Stimulated activated CD4-positive, alpha-beta T cell treated with anti-CD3 and anti-CD28 coated beads, TNF-alpha, amount 100 ng/mL, for 4 hours (primary cell): ENCODE results near the gene GRM7.

Experiments
- DNase-seq, 3 experiments: peaks; one replicate each; pipeline ENCODE4 v3.0.0-alpha.2; 2020; ENCODE audit warnings: low read depth in 3 of 3

The GRM7 gene

GRCh38 chr3:7241584-7242302 is 380.8 kb downstream of the GRM7 start:
- DNase-seq, result no peak

- no peak for DNase-seq
These were observed 381.4 kb downstream of the GRM7 start for GRCh38 chr3:7242303-7242635.

DNA sequence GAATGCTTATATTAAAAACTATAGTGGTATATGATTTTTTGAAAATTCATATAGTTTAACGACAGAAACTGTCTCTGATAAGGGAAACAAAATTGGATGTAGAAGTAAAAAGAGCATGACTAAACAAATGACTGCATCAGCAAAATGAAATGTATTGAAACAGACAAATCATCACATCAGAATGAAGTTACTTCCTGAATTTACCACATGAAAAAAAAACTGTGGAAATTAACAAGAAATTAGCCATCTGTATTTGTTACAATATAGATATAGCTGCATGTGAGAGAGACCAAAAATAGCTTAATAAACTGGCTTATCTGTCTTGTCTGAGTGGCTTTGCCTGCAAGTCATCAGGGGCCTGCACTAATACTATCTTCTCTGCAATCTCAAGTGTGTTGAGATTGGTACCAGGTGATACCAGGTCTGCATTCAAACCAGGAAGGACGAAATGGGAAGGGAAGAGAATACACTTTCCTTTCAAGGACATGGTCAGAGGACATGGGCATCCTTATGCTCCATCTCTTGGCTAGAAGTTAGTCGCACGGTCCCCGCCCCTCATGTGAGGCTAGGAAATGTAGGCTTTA is 388.7 kb downstream of the GRM7 start:
- no peak for DNase-seq

DNA sequence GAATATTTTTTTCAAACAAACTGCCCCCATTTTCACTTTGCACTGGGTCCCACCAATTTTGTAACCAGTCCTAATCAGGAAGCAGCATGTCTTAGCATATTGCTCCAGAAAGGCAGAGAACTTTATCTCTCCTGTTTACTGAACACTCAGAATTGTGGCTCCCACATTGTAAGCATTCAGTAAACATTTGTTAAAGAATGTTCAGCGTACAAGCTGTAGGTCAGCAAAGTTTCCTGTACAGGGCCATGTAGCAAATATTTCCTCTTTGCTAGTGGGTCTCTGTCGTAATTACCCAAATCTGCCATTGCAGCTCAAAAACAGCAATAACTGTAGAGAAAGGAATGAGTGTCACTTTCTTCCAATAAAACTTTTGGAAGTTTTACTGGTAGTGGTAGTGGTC is 393.3 kb downstream of the GRM7 start:
- no peak for DNase-seq

- DNase-seq, result no peak
These were observed 400.1 kb downstream of the GRM7 start for GRCh38 chr3:7260975-7261374.

DNA sequence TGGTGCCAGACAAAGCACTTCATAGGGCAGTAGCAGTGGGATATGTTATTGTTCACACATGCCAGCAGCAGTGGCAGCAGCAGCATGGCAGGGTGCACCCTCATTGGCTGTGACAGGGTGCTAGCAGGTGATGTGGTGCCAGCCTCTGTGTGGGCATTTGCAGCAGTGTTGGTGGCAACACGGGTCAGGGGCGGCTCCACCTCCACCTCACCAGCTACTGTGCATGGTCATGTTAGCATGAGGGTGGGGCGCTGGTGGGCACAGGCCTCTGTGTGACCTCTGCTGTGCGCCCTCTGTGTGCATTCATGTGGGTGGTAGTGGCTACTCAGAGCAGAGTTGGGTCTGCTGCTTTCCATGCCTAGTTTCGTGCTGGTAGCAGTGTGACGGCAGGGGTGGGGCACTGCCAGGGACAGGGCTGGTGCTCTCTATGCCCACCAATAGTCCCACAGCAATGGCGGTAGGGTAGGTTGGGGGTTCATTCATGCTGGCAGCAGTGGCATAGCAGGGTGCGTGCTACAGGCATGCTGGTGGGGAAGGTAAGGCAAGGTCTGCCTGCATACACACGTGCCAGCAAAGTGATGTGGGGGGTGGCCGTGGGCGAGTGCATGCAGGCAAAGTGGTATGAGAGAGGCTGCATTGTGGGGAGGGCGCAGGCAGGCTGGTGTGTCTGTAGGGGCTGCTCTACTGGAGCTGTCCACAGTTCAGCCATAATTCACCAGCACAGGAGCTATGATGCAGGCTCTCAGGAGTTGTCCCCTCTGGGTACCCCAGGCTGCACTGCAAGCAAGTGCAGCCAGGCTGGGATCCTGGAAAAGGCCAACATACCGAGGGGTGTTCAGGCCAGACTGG is 402.7 kb downstream of the GRM7 start:
- no peak for DNase-seq

- no peak for DNase-seq
These were observed 403.2 kb downstream of the GRM7 start for GRCh38 chr3:7264196-7264526.

GRCh38 chr3:7265736-7266135 is 404.8 kb downstream of the GRM7 start:
- DNase-seq, result no peak

DNA sequence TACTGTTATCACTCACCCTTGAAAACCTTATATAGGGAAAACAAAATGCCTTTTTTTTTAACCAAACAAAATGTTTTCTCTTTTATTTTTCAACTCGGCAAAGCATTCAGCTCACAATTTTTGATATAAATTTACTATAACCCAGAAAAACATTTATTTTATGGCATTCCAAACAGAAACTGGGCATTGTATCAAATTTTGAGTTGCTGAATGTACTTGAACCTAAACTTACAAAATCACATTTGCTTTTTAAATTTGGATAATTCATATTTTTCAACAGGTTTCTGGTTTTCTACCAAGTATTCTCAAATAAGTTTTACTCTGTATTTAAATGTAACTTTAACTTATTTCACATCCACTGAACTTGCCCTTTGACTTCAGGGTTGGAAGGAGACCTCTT is 405.6 kb downstream of the GRM7 start:
- no peak for DNase-seq

DNA sequence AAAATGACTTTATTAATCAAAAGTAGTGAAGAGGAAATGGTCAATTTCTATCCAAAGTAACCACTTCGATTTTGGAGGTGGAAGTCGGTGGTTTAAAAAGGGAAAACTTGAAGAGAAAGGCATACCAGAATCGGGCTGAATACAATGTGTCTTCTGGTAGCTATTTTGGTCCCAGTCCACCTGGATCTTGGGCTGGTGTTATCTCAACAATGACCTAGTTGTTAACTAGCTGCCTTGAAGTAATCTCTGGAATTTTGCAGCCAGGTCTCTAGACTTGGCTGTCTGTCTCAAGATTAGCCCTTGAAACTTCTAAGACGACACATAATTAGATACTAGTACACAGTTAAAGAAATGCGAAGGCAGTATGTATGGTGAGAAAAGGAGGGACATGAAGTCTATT is 409.8 kb downstream of the GRM7 start:
- no peak for DNase-seq

- no peak for DNase-seq
These were observed 410.7 kb downstream of the GRM7 start for GRCh38 chr3:7271631-7272030.

GRCh38 chr3:7272203-7272602 is 411.3 kb downstream of the GRM7 start:
- DNase-seq, result no peak

GRCh38 chr3:7275396-7275795 is 414.5 kb downstream of the GRM7 start:
- DNase-seq, result no peak

GRCh38 chr3:7280318-7280717 is 419.4 kb downstream of the GRM7 start:
- DNase-seq, result no peak

DNA sequence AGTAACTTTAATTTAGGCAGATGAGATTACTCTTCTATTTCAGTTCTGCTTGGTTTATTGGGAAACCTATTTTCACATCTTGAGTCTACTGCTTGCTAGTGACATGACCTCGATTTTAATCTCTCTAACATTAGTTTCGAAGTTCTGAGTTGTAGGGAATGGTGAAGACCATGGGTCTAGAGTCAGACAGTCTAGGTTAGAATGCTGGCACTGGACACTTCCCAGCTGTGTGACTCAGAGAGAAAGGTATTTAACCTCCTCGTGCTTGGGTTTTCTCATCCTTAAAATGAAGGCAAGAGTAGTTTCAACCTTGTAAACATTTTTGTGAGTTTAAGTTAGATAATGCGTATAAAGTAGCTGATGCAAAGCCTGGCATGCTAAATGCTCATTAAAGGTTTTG is 422.1 kb downstream of the GRM7 start:
- DNase-seq, result no peak

GRCh38 chr3:7285505-7285904 is 424.6 kb downstream of the GRM7 start:
- DNase-seq, result no peak

DNA sequence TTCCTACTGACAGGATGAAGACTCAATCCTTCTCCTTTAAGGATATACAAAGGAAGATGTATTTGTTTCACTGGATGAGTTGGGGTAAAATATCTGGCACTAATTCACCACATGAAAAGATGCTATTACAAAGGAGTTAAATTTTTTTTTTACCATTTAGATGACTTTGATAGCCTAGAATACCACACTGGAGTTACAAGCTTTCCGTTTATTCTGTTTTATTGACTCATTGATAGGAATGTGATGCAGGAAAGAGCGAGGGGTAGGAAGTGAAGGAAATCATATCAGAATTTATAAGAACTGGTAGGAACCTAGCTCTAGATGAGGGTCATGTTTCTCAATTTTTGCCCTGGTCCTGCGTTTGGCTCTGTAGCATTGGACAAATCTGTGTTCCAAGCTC is 427.2 kb downstream of the GRM7 start:
- DNase-seq, result no peak

DNA sequence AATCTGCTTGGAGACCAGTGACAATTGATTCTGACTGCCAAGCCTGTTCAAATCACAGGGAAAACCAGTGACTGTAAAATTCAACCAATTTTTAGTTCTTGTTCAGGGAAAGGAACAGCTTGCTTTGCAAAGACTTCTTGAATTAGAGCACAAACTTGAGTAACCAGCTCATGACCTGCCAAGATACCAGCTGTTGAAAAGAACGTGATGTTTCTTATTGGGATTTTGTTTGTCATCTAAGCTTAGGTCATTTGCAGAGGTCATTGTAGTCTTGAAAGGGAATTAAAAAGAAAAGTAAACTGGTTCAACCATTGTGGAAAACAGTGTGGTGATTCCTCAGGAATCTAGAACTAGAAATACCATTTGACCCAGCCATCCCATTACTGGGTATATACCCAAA is 428.2 kb downstream of the GRM7 start:
- DNase-seq, result no peak

DNA sequence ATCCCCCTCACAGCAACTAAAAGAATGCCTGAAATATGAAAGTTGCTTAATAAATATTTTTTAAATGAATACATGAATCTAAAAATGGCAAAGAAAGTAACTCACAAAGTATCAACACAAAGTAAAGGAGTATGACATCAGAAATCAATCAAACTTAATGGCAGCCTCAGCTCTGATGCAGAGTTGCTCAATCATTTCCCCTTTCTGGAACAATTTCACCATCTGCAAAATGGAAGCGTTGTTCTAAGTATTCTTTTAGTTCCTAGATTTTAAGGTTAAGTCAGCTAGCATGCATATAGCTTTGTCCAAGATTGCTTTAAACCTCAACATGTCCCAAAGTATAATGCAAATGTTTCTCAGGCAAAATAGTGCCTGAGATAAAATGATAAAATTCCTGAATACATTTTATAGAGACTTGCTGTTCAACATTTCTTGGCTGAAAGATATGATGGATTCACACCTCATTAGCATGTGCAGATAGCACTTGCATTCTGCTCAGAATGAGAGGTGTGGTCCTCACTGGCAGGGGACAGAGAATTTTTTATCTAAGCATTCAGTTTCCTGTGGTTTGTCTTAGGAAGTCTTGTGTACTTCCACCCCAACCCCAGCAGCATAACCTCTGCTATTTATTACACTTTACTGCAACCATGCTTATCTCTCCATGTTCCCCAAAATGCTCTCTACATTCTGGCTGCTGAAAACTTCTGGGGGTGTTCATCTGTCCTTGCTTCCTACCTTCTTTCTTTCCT is 429.3 kb downstream of the GRM7 start:
- no peak for DNase-seq

DNA sequence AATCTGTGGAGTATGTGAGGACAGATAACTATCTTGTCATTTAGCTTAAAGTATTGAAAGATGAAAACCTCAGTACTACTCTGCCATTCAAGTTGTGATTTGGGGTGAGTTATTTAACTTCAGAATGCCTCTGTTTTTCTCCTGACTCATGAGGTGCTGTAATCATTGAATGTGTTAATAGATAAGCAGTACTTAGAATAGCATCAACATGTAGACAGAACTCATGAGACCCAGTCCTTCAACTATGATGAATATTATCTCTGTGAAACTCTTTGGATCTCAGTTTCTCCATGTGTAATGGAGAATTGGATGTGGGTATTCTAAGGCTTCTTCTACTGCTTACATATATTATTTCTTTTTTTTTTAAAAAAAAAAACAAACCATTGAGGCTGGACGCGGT is 431.4 kb downstream of the GRM7 start:
- no peak for DNase-seq

GRCh38 chr3:7293286-7293685 is 432.4 kb downstream of the GRM7 start:
- DNase-seq, result no peak

DNA sequence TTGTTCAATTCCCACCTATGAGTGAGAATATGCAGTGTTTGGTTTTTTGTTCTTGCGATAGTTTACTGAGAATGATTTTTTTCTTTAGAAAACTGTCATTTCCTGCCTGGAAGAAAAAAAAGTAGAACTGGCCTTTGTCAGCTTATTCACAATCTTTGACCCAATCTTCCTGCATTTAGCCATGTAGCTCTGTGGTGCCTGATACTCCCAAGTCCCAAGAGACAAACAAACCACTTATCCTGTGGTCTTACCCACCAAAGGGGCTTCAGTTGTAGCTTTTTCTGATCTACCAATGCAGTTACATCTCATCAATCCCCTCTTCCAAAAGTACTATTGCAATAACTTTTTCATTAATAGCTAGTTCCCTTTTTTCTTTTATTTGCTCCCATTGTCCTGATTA is 444.6 kb downstream of the GRM7 start:
- DNase-seq, result no peak

DNA sequence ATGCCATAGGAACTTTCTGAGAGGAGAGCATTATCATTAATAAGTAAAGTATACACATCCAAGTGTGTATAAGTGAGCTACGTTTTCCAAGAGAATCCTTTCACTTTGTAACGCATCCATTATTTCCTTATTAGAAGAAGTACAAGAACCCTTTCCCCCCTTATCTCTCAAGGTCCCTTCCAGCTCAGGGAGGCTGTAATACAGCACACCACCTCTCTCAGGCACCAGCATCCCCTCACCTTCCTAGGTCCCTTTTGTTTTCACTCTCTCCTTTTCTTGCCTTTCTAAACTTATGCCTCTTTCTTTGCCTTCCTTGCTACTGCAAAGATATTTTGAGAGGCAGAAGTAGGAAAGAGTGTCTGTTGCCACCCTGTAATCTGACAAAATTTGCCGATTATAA is 446.0 kb downstream of the GRM7 start:
- DNase-seq, result no peak
